Astrocyte (in vitro differentiated cells and primary cell): ENCODE data around the gene BMP7.

Experiments used
- CTCF ChIP-seq: IDR thresholded peaks from 2 replicates; pipeline ENCODE4 v1.5.1; 2011; ENCODE audit warnings: low read depth, mild to moderate bottlenecking, inconsistent platforms, low read length, moderate library complexity; ENCODE audit not compliant: insufficient read depth
- EZH2 ChIP-seq: IDR thresholded peaks from 2 replicates; pipeline ENCODE4 v1.6.1; 2012; ENCODE audit warnings: mild to moderate bottlenecking, low read length, inconsistent platforms; ENCODE audit not compliant: insufficient read depth

- TF ChIP-seq CTCF: no peak
- no peak for TF ChIP-seq EZH2
Measured at GRCh38 chr20:57211406-57211805, 55.0 kb downstream of the BMP7 start.
